Vagina (tissue), 2 donors: ENCODE data around the gene DPP6.

Experiments used
- POLR2AphosphoS5 ChIP-seq, 2 donors: sonication (generic); formaldehyde crosslinking; IDR thresholded peaks; one replicate each; pipeline ENCODE4 v1.9.0; 2017; ENCODE audit warnings: antibody characterized with exemption in 2 of 2, mild to moderate bottlenecking in 2 of 2, low read depth in 1 of 2; ENCODE audit not compliant: insufficient read depth in 1 of 2
- TF ChIP-seq, protein P1 (sequence below), 3 experiments: fragments of 450-650 bp in 2 of 3; fragments of 200-600 bp in 1 of 3; sonication (generic) in 1 of 3; IDR thresholded peaks; one replicate each; pipeline ENCODE4 v1.5.1; 2017 to 2019; ENCODE audit warnings: antibody characterized with exemption in 3 of 3, mild to moderate bottlenecking in 2 of 3, moderate library complexity in 2 of 3

- TF ChIP-seq, protein P1, sequence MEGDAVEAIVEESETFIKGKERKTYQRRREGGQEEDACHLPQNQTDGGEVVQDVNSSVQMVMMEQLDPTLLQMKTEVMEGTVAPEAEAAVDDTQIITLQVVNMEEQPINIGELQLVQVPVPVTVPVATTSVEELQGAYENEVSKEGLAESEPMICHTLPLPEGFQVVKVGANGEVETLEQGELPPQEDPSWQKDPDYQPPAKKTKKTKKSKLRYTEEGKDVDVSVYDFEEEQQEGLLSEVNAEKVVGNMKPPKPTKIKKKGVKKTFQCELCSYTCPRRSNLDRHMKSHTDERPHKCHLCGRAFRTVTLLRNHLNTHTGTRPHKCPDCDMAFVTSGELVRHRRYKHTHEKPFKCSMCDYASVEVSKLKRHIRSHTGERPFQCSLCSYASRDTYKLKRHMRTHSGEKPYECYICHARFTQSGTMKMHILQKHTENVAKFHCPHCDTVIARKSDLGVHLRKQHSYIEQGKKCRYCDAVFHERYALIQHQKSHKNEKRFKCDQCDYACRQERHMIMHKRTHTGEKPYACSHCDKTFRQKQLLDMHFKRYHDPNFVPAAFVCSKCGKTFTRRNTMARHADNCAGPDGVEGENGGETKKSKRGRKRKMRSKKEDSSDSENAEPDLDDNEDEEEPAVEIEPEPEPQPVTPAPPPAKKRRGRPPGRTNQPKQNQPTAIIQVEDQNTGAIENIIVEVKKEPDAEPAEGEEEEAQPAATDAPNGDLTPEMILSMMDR (IDR thresholded peaks at IDR 0.05) = no peak
- TF ChIP-seq POLR2AphosphoS5 (IDR thresholded peaks at IDR 0.05; ENCODE audit: insufficient read depth in 1 of 2, low read depth in 1 of 2) = no peak
Measured at GRCh38 chr7:154907651-154908620, 855.7 kb downstream of the DPP6 start.
